Fibroblast of lung (primary cell): ENCODE measurements around the gene RAB11FIP3.

Source experiments
- CTCF ChIP-seq, 2 donors: IDR thresholded peaks in 1 of 2; conservative IDR thresholded peaks in 1 of 2; 1 replicate in 1 of 2; 2 replicates in 1 of 2; pipeline ENCODE4 v1.5.1; 2011 to 2012; ENCODE audit warnings: low read length in 2 of 2, control low read depth in 1 of 2, inconsistent platforms in 1 of 2, low read depth in 1 of 2, mild to moderate bottlenecking in 1 of 2
- EZH2 ChIP-seq: IDR thresholded peaks from 2 replicates; pipeline ENCODE4 v1.5.1; 2012; ENCODE audit warnings: low read length, control low read depth, mild to moderate bottlenecking; ENCODE audit errors: missing control alignments

- TF ChIP-seq CTCF (conservative IDR thresholded peaks at IDR 0.05 in 1 of 2, IDR thresholded peaks at IDR 0.05 in 1 of 2; ENCODE audit: low read depth in 1 of 2, low read length in 2 of 2): no peak
- TF ChIP-seq EZH2: no peak
These were observed 15.2 kb downstream of the RAB11FIP3 start for GRCh38 chr16:440627-441026.
